HG03139 (cell line): Measurements from ENCODE around the gene CGGBP1.

ENCODE experiments used
- ATAC-seq: cut with Tn5 transposase; IDR thresholded peaks from one replicate; pipeline ENCODE4 v1.9.1; 2021; ENCODE audit not compliant: unreplicated experiment

CGGBP1 gene, protein sequence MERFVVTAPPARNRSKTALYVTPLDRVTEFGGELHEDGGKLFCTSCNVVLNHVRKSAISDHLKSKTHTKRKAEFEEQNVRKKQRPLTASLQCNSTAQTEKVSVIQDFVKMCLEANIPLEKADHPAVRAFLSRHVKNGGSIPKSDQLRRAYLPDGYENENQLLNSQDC

DNA sequence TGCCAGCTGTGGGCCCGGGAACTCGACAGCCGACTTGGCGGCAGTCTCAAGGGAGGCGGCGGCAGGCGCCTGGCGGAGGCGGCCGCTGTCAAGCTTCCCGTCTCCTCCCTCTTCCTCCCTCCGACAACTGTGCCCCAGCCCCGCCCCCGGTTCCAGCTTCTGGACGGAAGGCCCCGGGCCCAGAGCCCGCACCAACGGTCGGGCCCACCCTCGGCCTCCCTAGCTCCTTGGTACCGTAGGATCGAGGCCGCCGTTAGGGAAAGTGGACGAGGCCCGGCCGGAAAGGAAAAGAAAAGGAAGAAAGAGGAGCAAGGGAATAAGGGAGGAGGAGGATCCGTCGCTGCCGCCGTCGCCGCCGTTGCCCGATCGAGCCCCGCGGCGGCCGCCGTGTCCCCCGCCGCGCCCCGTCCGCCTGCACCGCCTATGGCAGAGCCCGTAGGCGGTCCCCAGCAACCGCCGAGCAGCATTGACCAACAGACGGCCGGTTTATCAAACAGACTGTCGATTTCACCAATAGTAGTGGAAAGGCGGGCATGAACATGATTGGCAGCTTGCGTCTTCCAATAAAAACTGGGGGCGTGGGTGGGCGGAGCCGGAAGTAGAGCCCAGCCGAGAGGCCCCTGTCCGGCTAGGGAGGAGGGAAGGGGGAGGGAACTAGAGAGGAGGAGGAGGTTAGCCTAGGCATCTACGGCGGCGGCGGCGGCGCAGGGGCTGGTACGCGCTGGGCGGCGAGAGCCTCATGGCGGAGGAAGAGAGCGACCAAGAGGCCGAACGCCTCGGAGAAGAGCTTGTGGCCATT, at the start of gene CGGBP1, which contains the start of gene ZNF654:
Gene CGGBP1 (minus strand): TSS at position 425 of the 799 bp plus-strand sequence. CDS start 3,029 bp downstream, outside the sequence.
Gene ZNF654 (plus strand): TSS at position 675 of the 799 bp plus-strand sequence. CDS start 65 bp downstream, at position 740.
- ATAC-seq = peak; percentile 92

DNA sequence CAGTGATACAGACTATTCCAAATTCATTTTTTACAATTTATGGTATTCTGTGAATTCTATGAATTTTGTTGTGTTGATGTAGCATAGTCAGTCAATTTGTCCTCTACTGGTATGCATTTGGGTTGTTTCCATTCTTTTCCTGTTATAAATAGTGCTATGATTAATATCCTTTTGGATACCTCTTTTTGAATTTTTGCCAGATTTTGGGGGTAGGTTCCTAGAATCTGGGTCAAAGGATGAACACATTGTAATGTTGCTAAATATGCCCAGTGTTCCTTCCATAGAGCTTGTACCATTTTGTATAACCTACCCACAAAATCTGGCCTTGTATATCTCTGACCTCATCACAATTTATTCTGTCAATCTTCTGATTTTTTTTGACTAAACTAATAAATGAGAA, 46.5 kb upstream of the CGGBP1 start:
- ATAC-seq = no peak

DNA sequence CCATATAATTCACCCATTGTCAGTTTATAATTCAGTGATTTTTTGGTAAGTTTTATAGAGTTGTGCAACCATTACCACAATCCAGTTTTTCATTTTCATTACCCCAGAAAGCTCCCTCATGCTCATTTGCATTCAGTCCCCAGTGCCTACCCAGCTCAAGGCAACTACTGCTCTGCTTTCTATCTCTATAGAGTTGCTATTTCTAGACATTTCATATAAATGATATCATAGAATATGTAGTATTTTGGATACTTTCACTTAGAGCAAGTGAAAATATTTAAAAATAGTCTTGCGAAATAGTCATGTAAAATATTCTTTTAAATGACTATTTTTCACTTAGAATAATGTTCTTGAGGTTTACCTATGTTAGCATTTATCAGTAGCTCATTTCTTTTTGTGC, 42.3 kb upstream of the CGGBP1 start:
- ATAC-seq = peak; percentile 58

DNA sequence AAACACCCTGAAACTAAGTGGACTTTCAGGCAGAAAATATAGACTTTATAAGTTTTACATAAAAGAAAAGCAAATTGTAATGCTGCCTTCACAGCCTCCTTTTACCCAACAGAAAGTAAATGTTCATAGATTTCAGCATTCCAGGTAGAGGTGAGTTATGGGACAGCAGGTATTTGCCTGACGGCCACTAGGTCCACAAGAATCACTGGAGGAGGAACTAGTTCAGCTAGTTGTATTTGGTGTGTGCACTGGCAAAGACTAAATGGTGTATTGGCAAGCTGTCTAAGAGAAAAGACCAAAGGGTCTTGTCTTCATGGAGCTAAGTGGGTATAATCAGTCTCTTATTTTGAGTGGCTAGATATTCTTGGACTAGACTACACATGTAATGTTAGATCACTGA, 34.5 kb upstream of the CGGBP1 start:
- no peak for ATAC-seq

DNA sequence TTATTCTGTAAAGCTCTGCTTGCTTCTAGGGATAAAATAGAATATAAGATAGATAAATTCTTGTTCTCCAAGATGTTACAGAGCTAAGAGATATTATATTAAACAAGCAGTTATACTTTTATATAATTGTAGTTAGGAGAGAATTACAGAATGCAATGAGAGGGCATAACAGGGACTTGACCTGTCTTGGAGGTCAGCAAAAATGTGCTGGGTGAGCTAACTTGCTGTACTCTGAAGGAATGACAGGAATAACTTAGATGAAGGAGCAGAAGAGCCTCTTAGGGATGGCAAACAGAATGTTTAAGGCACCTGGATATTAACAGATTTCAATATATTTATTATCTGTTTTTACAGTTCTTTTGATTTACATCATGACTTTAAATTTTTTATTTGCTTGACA, 33.5 kb upstream of the CGGBP1 start:
- no peak for ATAC-seq

DNA sequence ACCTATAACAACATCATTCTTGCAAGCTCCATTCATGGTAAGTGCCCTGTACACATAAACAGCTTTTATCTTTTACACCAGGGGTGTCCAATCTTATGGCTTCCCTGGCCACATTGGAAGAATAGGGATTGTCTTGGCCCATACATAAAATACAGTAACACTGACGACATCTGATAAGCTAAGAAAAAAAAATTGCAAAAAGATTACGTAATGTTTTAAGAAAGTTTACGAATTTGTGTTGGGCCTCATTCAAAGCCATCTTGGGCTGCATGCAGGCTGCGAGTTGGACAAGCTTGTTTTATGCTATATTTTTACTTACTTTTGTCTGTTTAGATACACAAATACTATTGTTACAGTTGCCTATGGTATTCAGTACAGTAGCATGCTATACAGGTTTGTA, 31.9 kb upstream of the CGGBP1 start:
- no peak for ATAC-seq

DNA sequence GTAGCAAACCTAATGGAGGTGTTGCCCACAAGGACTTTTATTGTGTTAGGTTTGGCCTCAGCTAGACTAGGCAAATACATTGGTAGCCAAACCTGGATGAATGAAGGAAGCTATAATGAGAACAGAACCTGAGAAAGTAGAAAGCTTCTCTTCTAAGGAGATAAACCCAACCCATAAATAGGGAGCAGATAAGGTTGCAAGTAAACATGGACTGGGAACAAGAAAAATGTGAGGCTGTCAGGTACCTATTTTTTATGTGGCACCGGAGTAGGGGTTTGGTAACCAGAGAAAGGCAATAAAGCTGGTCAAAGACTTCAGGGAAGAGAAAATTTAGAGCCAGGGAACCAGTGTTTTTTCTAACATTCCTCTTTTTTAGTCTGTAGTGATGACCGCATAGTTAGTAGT, 25.3 kb upstream of the CGGBP1 start:
- ATAC-seq = no peak

DNA sequence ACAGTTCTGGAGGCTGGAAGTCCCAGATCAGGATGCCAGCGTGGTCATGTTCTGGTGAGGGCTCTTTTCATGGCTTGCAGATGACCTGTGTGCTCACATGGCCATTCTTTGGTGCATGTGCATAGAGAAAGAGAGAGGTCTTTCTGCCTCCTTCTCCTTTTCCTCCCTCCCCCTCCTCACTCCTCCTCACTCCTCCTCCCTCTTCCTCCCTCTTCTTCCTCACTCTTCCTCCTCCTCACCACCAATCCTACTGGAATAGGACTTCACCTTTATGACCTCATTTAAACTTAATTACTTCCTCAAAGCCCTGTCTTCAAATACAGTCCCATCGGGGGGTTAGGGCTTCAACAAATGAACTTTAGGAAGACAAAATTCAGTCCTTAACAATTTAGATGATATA, 24.0 kb upstream of the CGGBP1 start:
- no peak for ATAC-seq

DNA sequence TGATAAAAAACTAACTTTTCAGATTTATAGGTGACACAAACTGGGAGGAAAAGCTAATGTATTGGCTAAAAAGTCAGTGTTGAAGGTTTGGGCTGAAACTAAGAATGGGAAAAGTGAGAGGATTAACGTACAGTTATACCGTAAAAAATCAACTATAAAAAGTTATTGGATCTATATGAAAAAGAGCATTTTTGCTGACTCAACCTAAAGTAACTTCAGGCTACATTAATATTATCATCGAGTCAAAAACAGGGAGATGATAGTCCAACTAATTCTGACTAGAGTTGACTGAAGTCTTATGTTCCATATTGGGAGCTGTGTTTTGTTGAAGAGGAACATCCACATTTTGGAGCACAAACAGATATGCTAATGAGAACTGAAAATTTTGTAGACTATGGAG, 20.1 kb upstream of the CGGBP1 start:
- ATAC-seq = no peak

DNA sequence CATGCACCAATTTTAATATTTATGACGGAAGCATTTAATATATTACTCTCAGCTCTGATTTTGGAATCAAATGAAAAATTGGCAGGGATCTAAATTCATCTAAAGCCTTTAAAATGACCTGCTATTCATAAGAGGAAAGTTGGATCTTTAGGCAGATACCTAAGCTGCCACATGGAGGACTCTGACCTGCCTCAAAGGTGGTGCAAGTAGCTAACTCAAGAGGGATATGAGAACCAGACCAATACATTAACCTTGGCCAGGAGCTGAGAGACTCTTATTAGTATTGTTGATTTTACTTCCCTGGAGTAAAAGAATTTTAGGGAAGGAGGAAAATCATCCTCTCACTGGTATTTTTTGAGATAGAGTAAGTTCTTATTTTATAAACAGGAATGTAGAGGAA, 17.9 kb upstream of the CGGBP1 start:
- no peak for ATAC-seq

DNA sequence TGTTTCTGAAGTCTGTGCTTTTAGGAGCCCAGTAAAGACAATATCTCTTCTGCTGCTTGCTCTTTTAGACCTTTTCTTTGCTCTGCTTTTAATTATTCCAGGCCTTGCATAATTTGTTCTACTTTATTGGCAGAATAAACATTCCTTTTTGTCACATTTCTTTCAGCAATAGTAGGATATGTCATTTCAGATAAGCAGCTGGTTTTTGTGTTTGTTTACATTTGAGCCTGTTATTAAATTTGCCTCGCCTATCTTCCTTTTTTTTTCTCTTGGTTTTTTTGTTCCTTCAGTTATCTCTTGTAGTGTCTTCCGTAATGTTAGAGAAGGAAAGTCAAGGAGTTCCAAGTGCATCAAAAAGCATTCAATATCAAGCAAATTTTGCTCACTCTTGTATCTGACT, 16.7 kb upstream of the CGGBP1 start:
- ATAC-seq = no peak

DNA sequence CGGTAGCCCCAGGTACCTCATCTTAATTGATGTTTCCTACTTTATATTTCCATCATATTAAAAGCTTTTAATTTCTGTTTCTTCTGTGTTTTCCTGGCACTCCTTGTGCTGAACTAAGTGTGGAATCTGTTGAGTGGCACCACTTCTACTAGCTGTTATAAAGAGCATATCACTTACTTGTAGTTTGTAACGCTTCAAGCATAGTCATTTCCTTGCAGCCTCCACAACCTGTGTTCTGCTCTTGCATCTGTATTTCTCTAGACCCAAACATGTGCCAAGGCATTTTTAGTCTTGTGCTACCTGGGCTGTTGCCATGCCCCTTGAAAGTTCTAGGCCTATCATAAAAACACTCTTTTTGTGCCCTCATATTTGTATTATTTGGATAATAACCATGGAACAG, 16.3 kb upstream of the CGGBP1 start:
- no peak for ATAC-seq

DNA sequence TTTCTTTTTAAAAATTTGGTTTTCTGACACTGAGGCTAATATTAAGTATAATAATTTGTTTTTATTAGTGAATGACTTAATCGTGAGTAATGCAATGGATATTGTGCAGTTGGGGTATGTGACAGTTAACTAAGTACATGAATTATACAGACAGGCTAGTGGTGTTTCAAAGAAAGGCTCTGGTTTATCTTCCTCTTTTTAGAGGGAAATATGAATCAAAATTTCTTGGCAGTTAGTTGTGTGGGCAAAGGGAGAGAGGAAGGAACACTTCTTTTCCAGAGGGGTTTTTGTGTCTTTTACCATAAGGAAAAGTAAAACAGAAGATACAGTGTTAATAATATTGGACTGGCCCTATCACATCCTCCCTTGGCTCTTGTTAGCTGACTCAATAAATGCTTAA, 2.9 kb upstream of the CGGBP1 start:
- no peak for ATAC-seq

DNA sequence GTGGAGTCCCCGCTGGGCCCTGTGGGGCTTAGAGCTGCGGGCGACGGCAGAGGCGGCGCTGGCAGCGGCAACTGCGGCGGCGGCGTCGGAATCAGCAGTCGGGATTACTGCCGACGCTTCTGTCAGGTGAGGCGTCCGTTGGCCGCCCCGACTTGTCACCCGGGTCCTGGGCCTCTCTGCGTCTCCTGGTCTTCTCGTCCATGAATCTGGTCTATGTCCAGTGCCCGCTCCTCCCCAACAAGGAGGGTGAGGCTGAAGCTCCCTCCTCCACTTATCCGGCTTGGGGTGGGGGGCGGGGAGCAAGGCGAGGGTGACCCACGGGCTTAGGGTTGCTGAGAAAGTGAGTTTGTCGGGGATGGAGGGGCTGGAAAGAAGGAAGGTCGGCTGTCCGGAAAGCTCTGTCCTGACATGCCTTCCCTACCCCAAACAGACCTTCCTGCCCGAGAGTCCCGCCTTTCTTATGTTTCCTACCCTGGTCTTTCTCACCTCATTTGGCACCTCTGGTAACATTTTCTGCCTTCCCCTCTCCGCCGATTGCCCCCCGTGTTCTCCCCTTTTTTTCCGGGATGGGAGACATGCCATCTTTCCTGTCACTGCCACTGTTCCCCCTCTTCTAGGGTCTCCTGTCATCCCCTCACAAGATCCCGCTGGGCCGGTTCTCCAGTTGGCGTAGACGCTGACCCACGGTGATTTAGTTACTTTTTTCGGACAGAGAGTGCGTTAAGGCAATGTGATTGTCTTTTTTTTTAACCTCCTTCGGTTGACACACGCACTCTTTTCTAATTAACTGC, 770 bp upstream of the CGGBP1 start:
- ATAC-seq = peak; percentile 5

DNA sequence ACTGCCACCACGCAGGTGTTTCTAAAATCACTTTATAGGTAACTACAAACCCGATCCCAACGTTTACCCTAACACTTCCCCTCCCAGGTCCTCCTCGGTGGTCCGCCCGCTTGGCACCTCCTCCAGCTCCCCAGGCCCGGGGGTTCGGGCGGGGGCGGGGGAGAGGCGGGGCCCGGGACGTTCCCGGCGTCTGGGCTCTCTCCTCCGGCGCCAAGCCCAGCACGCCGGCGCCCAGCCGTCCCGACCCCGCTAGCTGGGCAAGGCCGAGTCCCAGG, 562 bp downstream of the CGGBP1 start:
- ATAC-seq = no peak

DNA sequence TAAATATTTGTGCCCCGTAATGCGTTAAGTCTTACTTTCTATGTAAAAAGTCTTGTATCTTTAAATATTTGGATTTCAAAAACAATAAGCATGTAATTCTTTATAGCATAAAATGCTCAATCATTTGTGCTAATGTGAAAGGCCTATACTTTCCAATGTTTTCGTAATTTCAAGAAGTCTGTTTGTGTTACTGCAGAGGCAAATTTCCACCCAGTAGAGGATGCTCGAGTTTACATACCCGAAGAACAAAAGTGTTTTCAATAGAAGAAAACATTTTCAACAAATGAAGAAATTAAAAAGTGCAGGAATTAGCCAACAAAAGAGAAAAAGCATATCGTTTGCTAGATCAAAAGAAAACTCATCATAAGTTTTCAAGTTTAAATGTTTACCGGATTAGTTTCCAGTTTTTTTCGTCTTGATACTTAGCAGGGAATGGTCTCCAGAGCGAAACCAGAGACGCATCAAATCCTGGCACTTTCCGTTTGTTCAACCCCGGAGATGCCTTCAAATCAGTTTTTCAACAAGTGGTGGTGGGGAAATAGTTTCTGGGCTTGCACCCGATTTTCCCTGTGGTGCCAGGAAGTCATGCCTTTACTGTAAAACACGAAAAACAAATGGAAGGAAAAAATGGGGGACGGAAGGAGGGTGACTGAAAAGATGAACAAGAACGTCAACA, 1.0 kb downstream of the CGGBP1 start:
- no peak for ATAC-seq

DNA sequence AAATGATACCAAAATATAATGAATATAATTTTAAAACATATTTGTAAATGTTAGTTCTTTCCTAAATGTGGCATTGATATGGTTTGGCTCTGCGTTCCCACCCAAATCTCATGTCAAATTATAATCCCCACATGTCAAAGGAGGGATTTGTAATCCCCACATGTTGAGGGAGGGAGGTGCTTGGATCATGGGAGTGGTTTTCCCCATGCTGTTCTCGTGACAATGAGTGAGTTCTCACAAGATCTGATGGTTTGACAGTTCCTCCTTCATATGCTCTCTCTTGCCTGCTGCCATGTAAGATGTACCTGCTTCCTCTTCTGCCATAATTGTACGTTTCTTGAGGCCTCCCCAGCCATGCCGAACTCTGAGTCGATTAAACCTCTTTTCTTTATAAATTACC, 12.0 kb downstream of the CGGBP1 start:
- no peak for ATAC-seq

DNA sequence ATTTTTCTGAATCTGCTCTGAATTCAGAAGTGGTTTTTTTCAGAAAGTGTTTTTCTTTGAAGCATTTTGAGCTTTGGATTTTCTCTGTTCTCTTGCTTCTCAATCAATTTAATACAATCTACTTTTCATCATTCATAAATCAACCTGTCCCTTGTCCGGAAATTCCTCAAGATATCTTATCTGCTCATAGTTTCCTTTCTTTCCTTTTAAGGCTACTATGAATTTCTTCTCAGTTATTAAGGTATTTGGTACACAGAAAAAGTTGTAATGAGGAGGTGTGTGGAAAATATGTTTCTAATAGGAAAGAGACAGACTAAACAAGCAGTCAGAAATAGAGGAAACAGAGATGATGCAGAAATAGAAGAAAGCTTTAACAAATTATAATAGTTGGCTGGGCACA, 14.4 kb downstream of the CGGBP1 start:
- ATAC-seq = no peak

DNA sequence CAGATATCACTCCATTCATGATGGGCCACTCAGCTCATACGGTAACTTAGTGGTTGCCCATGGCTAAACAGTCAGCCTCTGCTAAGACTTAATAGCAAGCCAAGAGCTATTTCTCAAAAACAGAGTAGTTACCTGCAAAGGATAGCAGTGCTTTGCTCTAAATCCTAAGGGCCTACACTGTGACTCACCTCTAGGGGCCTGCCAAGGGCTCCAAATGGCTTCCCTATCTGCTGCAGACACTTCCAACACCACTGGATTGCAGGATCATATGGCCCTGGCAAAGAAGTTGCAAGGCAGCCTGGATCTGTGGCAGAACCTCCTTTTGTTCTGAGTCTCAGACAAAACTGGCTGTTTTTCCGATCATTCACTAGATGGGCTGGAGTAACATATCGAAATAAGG, 17.8 kb downstream of the CGGBP1 start:
- no peak for ATAC-seq

DNA sequence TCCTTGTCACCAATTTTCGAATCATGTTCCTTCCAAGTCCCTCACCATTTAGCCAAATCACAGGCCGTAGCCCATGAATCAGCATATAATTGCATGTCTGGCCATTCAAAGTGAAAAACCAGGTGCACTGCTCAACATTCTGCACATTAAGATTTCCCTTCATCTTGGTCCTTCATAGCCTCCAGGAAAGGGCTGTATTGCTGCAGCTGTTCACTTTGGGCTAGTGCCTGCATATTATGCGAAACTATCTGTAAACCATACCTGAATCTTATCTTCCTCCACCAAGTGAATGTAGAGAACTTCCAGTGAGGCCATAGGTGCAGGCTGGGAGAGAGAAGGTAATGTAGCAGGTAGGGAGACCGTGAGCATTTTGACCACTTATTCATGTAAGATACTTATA, 18.3 kb downstream of the CGGBP1 start:
- ATAC-seq = no peak

DNA sequence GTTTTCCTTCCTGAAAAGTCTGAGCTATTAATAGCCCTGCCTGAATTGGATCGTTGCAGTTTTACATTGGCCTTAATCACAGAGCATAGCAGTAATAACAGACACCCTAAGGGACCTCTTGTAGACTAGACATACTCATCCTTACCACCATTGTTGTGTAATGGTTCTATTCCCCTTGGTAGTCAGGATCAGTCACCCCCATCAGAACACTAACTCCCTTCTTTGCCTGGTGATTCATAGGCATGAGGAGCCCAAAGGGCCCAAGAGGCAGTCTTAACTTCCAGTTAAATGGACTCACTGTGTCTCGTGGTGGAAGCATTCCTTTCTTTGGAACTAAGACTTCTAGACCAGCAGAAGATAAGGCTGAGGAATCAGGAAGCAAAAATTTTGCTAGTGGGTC, 20.2 kb downstream of the CGGBP1 start:
- no peak for ATAC-seq

DNA sequence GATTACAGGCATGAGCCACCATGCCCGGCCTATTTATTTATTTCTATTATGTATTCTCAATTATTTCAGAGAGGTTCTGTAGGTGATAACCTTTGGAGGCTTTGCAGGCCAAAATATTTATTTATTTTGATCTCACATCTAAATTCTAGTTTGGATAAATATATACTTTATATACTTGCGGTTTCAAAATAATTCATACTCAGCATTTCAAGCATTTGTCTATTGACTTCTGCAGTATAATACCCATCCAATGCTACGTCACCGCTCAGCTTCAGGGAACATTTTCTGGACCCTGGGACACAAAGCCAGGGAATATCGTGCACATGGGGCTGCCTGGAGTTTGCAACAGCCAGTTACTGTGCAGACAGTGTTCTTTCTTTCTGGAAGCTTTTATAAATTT, 22.6 kb downstream of the CGGBP1 start:
- ATAC-seq = no peak
